ENCODE data around the gene SRM. TPM values are rescaled to one million over a fixed set of nuclear protein-coding genes. Genes with fewer than 3 reads are reported as not detected.

The SRM gene
- polyA plus RNA-seq, 1 experiment, result 41.4 TPM

- no peak for DNase-seq (ENCODE audit: low read depth, low spot score)
- no peak for TF ChIP-seq CTCF (IDR thresholded peaks at IDR 0.05; ENCODE audit: low read depth, low read length)
- ChIA-PET POLR2A (no interaction called here), CTCF (interaction anchor here (0.7 to 3.7 kb wide), 2 partner anchors 9 to 21 kb away, joined by 5 to 35 read pairs; no protein-coding TSS in a partner anchor)
- Histone ChIP-seq H3K27me3 (ENCODE audit: control insufficient read depth, insufficient read depth, low read length) (no peaks in the 10 kb centered on the region), H3K27ac (ENCODE audit: low read depth, low read length) (no peak overlapping the region), H3K4me3 (ENCODE audit: low read depth, low read length) (peak overlapping the region; percentile 92), H3K9me3 (ENCODE audit: control insufficient read depth, insufficient read depth, low read length) (no peaks in the 10 kb centered on the region; the same call in 1 of the 2 replicates)
Observed at GRCh38 chr1:11058595-11059154, 1.1 kb downstream of the SRM start.

DNA sequence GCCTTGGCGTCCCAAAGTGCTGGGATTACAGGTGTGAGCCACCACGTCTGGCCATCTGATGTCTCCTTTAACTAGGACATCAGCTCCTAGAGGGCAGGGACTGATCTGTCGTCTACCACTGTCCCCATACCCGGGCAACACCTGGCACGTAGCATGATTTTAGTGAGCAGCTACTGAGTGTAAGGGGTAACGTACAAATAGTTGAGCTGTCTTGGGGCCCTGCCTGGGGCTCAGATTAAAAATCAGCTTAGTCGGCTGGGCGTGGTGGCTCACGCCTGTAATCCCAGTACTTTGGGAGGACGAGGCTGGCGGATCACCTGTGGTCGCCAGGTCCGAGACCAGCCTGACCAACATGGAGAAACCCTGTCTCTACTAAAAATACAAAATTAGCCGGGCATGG is 1.8 kb downstream of the SRM start:
- ChIA-PET POLR2A (no interaction called here), CTCF (interaction anchor here (0.7 to 3.7 kb wide), 2 partner anchors 8 to 20 kb away, joined by 5 to 35 read pairs; no protein-coding TSS in a partner anchor)
- Histone ChIP-seq H3K9me3 (ENCODE audit: control insufficient read depth, insufficient read depth, low read length) (no peaks in the 10 kb centered on the region; the same call in 1 of the 2 replicates), H3K27ac (ENCODE audit: low read depth, low read length) (no peak overlapping the region), H3K4me3 (ENCODE audit: low read depth, low read length) (no peak overlapping the region), H3K27me3 (ENCODE audit: control insufficient read depth, insufficient read depth, low read length) (no peaks in the 10 kb centered on the region)
- DNase-seq (ENCODE audit: low read depth, low spot score), result no peak
- no peak for TF ChIP-seq CTCF (IDR thresholded peaks at IDR 0.05; ENCODE audit: low read depth, low read length)

DNA sequence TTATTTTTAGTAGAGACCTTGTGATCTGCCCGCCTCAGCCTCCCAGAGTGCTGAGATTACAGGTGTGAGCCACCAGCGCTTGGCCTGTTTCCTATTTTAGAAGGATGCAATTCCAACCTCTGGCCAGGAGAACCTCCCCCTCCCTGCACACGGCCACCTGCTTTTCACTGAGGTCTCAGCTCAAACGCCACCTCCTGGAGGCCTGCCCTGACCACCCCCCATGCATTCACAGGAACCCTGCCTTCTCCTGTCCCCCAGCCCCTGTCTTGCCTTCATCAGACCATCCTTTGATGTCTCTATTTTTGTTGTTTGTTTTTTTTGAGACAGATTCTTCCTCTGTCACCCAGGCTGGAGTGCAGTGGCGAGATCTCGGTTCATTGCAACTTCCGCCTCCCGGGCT is 2.3 kb downstream of the SRM start:
- CTCF ChIA-PET, result interaction anchor here (0.6 to 3.7 kb wide), 2 partner anchors 20 to 21 kb away, joined by 3 to 35 read pairs; no protein-coding TSS in a partner anchor
- no peak for TF ChIP-seq CTCF (IDR thresholded peaks at IDR 0.05; ENCODE audit: low read depth, low read length)
- no peak for DNase-seq (ENCODE audit: low read depth, low spot score)
- Histone ChIP-seq H3K27me3 (ENCODE audit: control insufficient read depth, insufficient read depth, low read length) (no peaks in the 10 kb centered on the region), H3K9me3 (ENCODE audit: control insufficient read depth, insufficient read depth, low read length) (no peaks in the 10 kb centered on the region; the same call in 1 of the 2 replicates), H3K27ac (ENCODE audit: low read depth, low read length) (no peak overlapping the region), H3K4me3 (ENCODE audit: low read depth, low read length) (no peak overlapping the region)
- POLR2A ChIA-PET, result interaction anchor here (0.6 kb wide), 1 partner anchor 9 kb away, joined by 3 read pairs; no protein-coding TSS in a partner anchor

DNA sequence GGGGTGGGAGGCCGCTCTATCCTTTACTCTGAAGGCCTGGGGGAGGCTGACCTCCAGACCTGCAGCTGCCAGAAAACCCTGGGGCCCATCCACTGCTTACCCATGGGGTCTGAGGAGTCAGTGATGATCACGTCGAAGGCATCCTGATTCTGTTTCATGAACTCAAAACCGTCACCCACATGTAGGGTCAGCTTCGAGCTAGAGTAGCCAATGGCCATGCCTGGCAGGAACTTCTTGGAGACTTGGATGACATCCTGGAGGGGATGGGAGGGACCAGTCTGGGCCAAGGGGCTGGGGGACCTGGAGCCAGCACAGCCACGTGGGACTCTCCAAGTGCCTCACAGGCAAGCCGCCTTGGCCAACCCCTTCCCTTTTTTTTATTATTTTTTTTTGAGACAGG is 3.3 kb downstream of the SRM start:
- ChIA-PET CTCF (interaction anchor here (3.7 kb wide), 1 partner anchor 19 kb away, joined by 35 read pairs; no protein-coding TSS in a partner anchor), POLR2A (interaction anchor here (0.5 kb wide), 1 partner anchor 8 kb away, joined by 4 read pairs; no protein-coding TSS in a partner anchor)
- H3K27ac ChIP-seq (ENCODE audit: low read depth, low read length), result no peak overlapping the region
- DNase-seq (ENCODE audit: low read depth, low spot score), result no peak
- no peak for TF ChIP-seq CTCF (IDR thresholded peaks at IDR 0.05; ENCODE audit: low read depth, low read length)
- H3K27me3 ChIP-seq (ENCODE audit: control insufficient read depth, insufficient read depth, low read length), result no peaks in the 10 kb centered on the region
- H3K9me3 ChIP-seq (ENCODE audit: control insufficient read depth, insufficient read depth, low read length), result no peaks in the 10 kb centered on the region; the same call in 1 of the 2 replicates
- no peak overlapping the region for H3K4me3 ChIP-seq (ENCODE audit: low read depth, low read length)

- POLR2A ChIA-PET, result interaction anchor here (0.5 to 0.6 kb wide), 2 partner anchors 8 to 10 kb away, joined by 4 to 6 read pairs; no protein-coding TSS in a partner anchor
- no peak for TF ChIP-seq CTCF (IDR thresholded peaks at IDR 0.05; ENCODE audit: low read depth, low read length)
Observed at GRCh38 chr1:11055676-11056075, 4.1 kb downstream of the SRM start.

More at GRCh38 chr1:11055676-11056075, 4.1 kb downstream of the SRM start:
- no peak overlapping the region for H3K27ac ChIP-seq (ENCODE audit: low read depth, low read length)
- CTCF ChIA-PET, result interaction anchor here (3.7 kb wide), 1 partner anchor 18 kb away, joined by 35 read pairs; no protein-coding TSS in a partner anchor
- H3K4me3 ChIP-seq (ENCODE audit: low read depth, low read length), result no peak overlapping the region
- no peaks in the 10 kb centered on the region; the same call in 1 of the 2 replicates for H3K9me3 ChIP-seq (ENCODE audit: control insufficient read depth, insufficient read depth, low read length)
- no peaks in the 10 kb centered on the region for H3K27me3 ChIP-seq (ENCODE audit: control insufficient read depth, insufficient read depth, low read length)
- no peak for DNase-seq (ENCODE audit: low read depth, low spot score)
